ENCODE data around the gene ZNF385B. TPM values are rescaled to one million over a fixed set of nuclear protein-coding genes. Genes with fewer than 3 reads are reported as not detected.

Gene ZNF385B
- total and polyA plus RNA-seq, 4 donors = 13.5 to 70.8 (median 45.2) TPM

DNA sequence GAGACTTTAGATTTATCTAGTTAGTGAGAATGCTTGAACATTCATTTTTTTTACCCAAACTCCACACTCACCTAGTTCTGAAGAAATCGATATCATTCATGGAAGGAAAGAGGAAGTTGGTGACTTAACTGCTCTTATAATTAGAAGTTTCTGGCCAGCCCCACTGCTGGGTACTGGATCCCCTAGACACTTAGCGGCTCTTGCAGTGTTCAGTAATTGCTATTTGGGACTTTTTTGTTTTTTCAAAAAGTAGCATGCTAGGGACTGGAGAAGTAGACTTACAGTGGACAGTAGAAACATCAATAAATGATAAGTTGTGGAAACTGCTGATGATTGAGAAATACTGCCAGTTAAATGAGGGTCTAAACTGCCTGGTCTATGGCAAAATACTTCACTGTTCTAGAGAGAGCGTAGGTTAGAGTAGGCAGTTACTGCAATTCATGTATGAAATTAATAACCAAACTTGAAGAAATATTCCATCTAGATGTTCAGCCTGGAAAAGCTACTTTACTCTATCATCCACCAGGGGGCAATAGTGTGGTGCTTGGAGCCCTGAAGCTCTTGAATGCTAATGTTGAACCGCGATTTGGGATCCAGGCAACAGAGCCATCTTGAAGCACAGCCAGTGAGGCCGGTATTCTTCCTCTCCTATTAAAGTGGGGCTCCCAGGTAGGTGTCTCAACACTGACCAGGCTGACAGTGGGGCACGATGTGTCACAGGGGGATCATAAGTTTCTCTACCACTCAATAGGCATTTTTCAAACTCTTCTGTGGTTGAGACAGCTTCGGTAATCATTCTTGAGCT, 450.7 kb downstream of the ZNF385B start:
- no peaks in the 10 kb centered on the region for H3K27me3 ChIP-seq (ENCODE audit: control insufficient read depth in 3 of 3, insufficient read depth in 3 of 3, low read length in 2 of 3)
- no peaks in the 10 kb centered on the region for H3K36me3 ChIP-seq (ENCODE audit: control insufficient read depth in 4 of 4, insufficient read depth in 4 of 4, low read length in 4 of 4)
- peak; percentile 43 to 81 (median 72) for DNase-seq
- H3K9ac ChIP-seq (ENCODE audit: insufficient read depth in 1 of 2, low read length in 2 of 2) = no peak overlapping the region
- TF ChIP-seq, protein P1, sequence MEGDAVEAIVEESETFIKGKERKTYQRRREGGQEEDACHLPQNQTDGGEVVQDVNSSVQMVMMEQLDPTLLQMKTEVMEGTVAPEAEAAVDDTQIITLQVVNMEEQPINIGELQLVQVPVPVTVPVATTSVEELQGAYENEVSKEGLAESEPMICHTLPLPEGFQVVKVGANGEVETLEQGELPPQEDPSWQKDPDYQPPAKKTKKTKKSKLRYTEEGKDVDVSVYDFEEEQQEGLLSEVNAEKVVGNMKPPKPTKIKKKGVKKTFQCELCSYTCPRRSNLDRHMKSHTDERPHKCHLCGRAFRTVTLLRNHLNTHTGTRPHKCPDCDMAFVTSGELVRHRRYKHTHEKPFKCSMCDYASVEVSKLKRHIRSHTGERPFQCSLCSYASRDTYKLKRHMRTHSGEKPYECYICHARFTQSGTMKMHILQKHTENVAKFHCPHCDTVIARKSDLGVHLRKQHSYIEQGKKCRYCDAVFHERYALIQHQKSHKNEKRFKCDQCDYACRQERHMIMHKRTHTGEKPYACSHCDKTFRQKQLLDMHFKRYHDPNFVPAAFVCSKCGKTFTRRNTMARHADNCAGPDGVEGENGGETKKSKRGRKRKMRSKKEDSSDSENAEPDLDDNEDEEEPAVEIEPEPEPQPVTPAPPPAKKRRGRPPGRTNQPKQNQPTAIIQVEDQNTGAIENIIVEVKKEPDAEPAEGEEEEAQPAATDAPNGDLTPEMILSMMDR (IDR thresholded peaks at IDR 0.05; ENCODE audit: control extremely low read depth, extremely low read depth) = peak; percentile 34
- H3K4me1 ChIP-seq (ENCODE audit: control insufficient read depth in 5 of 5, insufficient read depth in 5 of 5, low read length in 5 of 5) = no peaks in the 10 kb centered on the region
- no peak overlapping the region for H3K27ac ChIP-seq (ENCODE audit: low read depth in 1 of 2, low read length in 1 of 2)
- no peak for ATAC-seq (ENCODE audit: insufficient read depth, low FRiP score)
- H3K4me3 ChIP-seq = no peak overlapping the region
- H3K9me3 ChIP-seq (ENCODE audit: control insufficient read depth in 4 of 4, insufficient read depth in 3 of 4, low read length in 3 of 4) = no peaks in the 10 kb centered on the region
- 25 to 29% methylated on average over 8 of the region's 8 CpGs for WGBS, 2 donors

DNA sequence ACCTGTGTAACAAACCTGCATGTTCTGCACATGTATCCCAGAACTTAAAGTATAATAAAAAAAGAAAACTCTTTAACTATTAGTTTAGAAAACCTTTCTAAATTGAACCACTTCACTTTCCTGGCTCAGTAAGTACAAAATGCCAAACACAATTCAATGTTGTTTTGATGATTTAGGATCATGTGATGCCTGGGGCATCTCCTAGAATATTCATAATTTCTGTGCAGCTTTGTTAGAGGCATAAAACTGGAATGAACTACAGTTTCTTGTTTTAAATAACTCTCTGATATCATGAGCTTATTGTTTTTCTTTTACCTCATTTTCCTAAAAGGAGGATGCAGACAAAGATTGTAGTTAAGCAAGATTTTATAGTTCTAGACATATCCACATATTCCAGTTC, 457.8 kb downstream of the ZNF385B start:
- Histone ChIP-seq H3K27ac (ENCODE audit: low read depth in 1 of 2, low read length in 1 of 2) (no peak overlapping the region), H3K27me3 (ENCODE audit: control insufficient read depth in 3 of 3, insufficient read depth in 3 of 3, low read length in 2 of 3) (no peaks in the 10 kb centered on the region), H3K9me3 (ENCODE audit: control insufficient read depth in 4 of 4, insufficient read depth in 3 of 4, low read length in 3 of 4) (no peaks in the 10 kb centered on the region), H3K4me1 (ENCODE audit: control insufficient read depth in 5 of 5, insufficient read depth in 5 of 5, low read length in 5 of 5) (no peaks in the 10 kb centered on the region), H3K9ac (ENCODE audit: insufficient read depth in 1 of 2, low read length in 2 of 2) (no peak overlapping the region), H3K4me3 (no peak overlapping the region), H3K36me3 (ENCODE audit: control insufficient read depth in 4 of 4, insufficient read depth in 4 of 4, low read length in 4 of 4) (no peaks in the 10 kb centered on the region)
- DNase-seq (no peak), ATAC-seq (ENCODE audit: insufficient read depth, low FRiP score) (no peak)
- TF ChIP-seq, protein P1 (IDR thresholded peaks at IDR 0.05; ENCODE audit: control extremely low read depth, extremely low read depth) = no peak

DNA sequence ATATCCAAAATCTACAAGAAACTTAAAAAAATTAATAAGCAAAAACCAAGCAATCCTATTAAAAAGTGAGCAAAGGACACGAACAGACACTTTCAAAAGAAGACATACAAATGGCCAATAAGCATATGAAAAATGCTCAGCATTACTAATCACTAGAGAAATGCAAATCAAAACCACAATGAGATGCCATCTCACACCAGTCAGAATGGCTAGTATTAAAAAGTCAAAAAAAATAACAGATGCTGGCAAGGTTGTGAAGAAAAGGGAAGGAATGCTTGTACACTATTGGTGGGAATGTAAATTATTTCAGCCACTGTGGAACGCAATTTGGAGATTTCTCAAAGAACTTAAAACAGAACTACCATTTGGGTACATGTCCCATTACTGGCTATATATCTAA, 467.9 kb downstream of the ZNF385B start:
- no peak overlapping the region for H3K4me3 ChIP-seq
- H3K36me3 ChIP-seq (ENCODE audit: control insufficient read depth in 4 of 4, insufficient read depth in 4 of 4, low read length in 4 of 4) = no peaks in the 10 kb centered on the region
- no peak overlapping the region for H3K9ac ChIP-seq (ENCODE audit: insufficient read depth in 1 of 2, low read length in 2 of 2)
- H3K4me1 ChIP-seq (ENCODE audit: control insufficient read depth in 5 of 5, insufficient read depth in 5 of 5, low read length in 5 of 5) = no peaks in the 10 kb centered on the region
- H3K27ac ChIP-seq (ENCODE audit: low read depth in 1 of 2, low read length in 1 of 2) = no peak overlapping the region
- no peaks in the 10 kb centered on the region for H3K27me3 ChIP-seq (ENCODE audit: control insufficient read depth in 3 of 3, insufficient read depth in 3 of 3, low read length in 2 of 3)
- ATAC-seq (ENCODE audit: insufficient read depth, low FRiP score) (no peak), DNase-seq (no peak)
- TF ChIP-seq, protein P1 (IDR thresholded peaks at IDR 0.05; ENCODE audit: control extremely low read depth, extremely low read depth) = no peak
- H3K9me3 ChIP-seq (ENCODE audit: control insufficient read depth in 4 of 4, insufficient read depth in 3 of 4, low read length in 3 of 4) = peaks cover 0 to 4% (median 0%) of the 10 kb centered on the region in 4 donors
- WGBS, 2 donors = 87 to 95% methylated on average over 2 of the region's 2 CpGs

Small RNA genes within 50 kb of the gene (small RNA-seq; reads per million reads assigned to genes)
- not detected for gene MIR1258 (ENCODE audit: low replicate concordance)

Other genes with a start within 250 kb of the ZNF385B start
- gene CWC22, start 145.7 kb upstream of the ZNF385B start, total RNA-seq = 10 to 100 TPM; 13.6 to 28.9 TPM
- 10 to 100 TPM in 1 of 2 donors, 1 to 10 TPM in 1; 8.7 to 11.1 TPM for gene CWC22, start 145.7 kb upstream of the ZNF385B start, polyA plus RNA-seq

All from lung (tissue), 13 donors.